DND-41 (cell line): Measurements from ENCODE around the gene SERINC2.

Source experiments
- EZH2 ChIP-seq: IDR thresholded peaks from 3 replicates; pipeline ENCODE4 v1.6.1; 2012; ENCODE audit warnings: borderline replicate concordance, low read depth, mild to moderate bottlenecking, moderate library complexity, low read length, inconsistent platforms; ENCODE audit not compliant: severe bottlenecking
- TF ChIP-seq, protein P1 (sequence below): IDR thresholded peaks from 2 replicates; pipeline ENCODE4 v1.5.1; 2012; ENCODE audit warnings: borderline replicate concordance, low read length, moderate library complexity, mild to moderate bottlenecking; ENCODE audit not compliant: poor library complexity, severe bottlenecking; ENCODE audit errors: extremely low read depth

DNA sequence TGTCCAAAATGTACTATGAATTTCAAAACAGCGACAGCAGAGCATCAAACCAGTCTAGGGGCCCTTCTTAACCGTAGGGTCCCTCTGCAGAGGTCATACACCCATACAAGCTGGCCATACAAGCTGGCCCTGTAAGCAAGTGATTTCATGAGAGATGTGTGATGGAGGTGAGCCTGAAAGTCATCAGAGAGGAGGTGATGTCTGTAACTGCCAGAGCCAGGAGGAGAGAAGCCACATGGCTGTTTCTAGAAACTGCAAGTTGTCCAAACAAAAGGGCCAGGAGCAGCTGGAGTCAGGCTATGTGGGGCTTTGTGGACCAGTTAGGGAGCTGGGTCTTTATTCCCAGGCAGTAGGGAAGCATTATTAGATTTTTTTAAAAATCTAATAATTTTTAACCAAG is 14.8 kb upstream of the SERINC2 start:
- TF ChIP-seq, protein P1, sequence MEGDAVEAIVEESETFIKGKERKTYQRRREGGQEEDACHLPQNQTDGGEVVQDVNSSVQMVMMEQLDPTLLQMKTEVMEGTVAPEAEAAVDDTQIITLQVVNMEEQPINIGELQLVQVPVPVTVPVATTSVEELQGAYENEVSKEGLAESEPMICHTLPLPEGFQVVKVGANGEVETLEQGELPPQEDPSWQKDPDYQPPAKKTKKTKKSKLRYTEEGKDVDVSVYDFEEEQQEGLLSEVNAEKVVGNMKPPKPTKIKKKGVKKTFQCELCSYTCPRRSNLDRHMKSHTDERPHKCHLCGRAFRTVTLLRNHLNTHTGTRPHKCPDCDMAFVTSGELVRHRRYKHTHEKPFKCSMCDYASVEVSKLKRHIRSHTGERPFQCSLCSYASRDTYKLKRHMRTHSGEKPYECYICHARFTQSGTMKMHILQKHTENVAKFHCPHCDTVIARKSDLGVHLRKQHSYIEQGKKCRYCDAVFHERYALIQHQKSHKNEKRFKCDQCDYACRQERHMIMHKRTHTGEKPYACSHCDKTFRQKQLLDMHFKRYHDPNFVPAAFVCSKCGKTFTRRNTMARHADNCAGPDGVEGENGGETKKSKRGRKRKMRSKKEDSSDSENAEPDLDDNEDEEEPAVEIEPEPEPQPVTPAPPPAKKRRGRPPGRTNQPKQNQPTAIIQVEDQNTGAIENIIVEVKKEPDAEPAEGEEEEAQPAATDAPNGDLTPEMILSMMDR, result no peak
- no peak for TF ChIP-seq EZH2
